H1 (cell line): ENCODE measurements around the gene NFIA. TPM values are rescaled to one million over a fixed set of nuclear protein-coding genes. Genes with fewer than 3 reads are reported as not detected.

Experiments
- CTCF ChIA-PET: fragments of 300-600 bp; sonication (Branson Sonifier 250); formaldehyde crosslinking; loops from one replicate; lab custom pipeline; 2021; ENCODE audit not compliant: partially characterized antibody; lab: Charles Lee
- POLR2A ChIA-PET: fragments of 300-600 bp; sonication (Branson Sonifier 250); formaldehyde crosslinking; loops from one replicate; lab custom pipeline; 2021; ENCODE audit warnings: inconsistent platforms; ENCODE audit not compliant: partially characterized antibody; lab: Charles Lee
- DNase-seq, 2 experiments: peaks; one replicate each; pipeline versions ENCODE4 v3.0.0 to v3.0.0-alpha.2; 2010 to 2022; ENCODE audit warnings: low spot score in 2 of 2, low read depth in 1 of 2, mixed read lengths in 1 of 2
- FAIRE-seq: peaks from 2 replicates; lab custom pipeline; 2011; peaks lifted over from hg19 to GRCh38; lab: Jason Lieb, UNC
- H2AFZ ChIP-seq: 2 replicates; pipeline ENCODE4 v1.8.1; 2012; ENCODE audit warnings: low read length, inconsistent platforms
- H2AK5ac ChIP-seq: 2 replicates; pipeline ENCODE4 v1.6.1; 2013; ENCODE audit warnings: low read depth, low read length
- H2BK120ac ChIP-seq: replicated peaks from 2 replicates; pipeline ENCODE3; 2013; ENCODE audit warnings: low read depth, low read length, inconsistent platforms
- H2BK12ac ChIP-seq: 2 replicates; pipeline ENCODE4 v1.6.1; 2013; ENCODE audit warnings: low read depth, low read length
- H2BK15ac ChIP-seq: 2 replicates; pipeline ENCODE4 v1.6.1; 2013; ENCODE audit warnings: low read length
- H2BK20ac ChIP-seq: 2 replicates; pipeline ENCODE4 v1.6.1; 2013; ENCODE audit warnings: low read length
- H2BK5ac ChIP-seq: 2 replicates; pipeline ENCODE4 v1.6.1; 2013; ENCODE audit warnings: low read depth, low read length
- H3K14ac ChIP-seq: 2 replicates; pipeline ENCODE4 v1.6.1; 2013; ENCODE audit warnings: inconsistent platforms; ENCODE audit not compliant: insufficient read length
- H3K18ac ChIP-seq: 2 replicates; pipeline ENCODE4 v1.6.1; 2013; ENCODE audit warnings: low read length; ENCODE audit errors: extremely low read depth
- H3K23ac ChIP-seq: 2 replicates; pipeline ENCODE4 v1.6.1; 2013; ENCODE audit warnings: inconsistent platforms; ENCODE audit not compliant: insufficient read length
- H3K23me2 ChIP-seq: 2 replicates; pipeline ENCODE4 v1.6.1; 2013; ENCODE audit warnings: low read depth, low read length
- H3K27ac ChIP-seq: 2 replicates; pipeline ENCODE4 v1.6.1; 2011; ENCODE audit warnings: low read depth, low read length, inconsistent platforms
- H3K27me3 ChIP-seq, 4 experiments: replicated peaks in 1 of 4; 1 replicate in 1 of 4; 2 replicates in 3 of 4; pipeline versions ENCODE4 v1.6.1 to v1.8.1; 2011 to 2013; ENCODE audit warnings: low read length in 3 of 4, mild to moderate bottlenecking in 3 of 4, inconsistent platforms in 2 of 4, mixed read lengths in 2 of 4, moderate library complexity in 1 of 4; ENCODE audit not compliant: control insufficient read depth in 3 of 4, insufficient read depth in 3 of 4; ENCODE audit errors: extremely low read depth in 1 of 4
- H3K36me3 ChIP-seq, 4 experiments: 2 replicates each; pipeline versions ENCODE4 v1.6.1 to v1.8.1; 2011 to 2013; ENCODE audit warnings: mild to moderate bottlenecking in 4 of 4, low read length in 3 of 4, moderate library complexity in 2 of 4, control low read depth in 1 of 4, inconsistent platforms in 1 of 4; ENCODE audit not compliant: insufficient read depth in 4 of 4, control insufficient read depth in 2 of 4
- H3K4ac ChIP-seq: replicated peaks from 2 replicates; pipeline ENCODE3; 2013; ENCODE audit warnings: low read length, low read depth, mixed read lengths, inconsistent platforms; ENCODE audit not compliant: insufficient read length
- H3K4me1 ChIP-seq, 4 experiments: replicated peaks in 1 of 4; 1 replicate in 1 of 4; 2 replicates in 3 of 4; pipeline versions ENCODE4 v1.6.1 to v1.8.1; 2011 to 2013; ENCODE audit warnings: low read length in 3 of 4, inconsistent platforms in 2 of 4, mixed read lengths in 1 of 4; ENCODE audit not compliant: insufficient read depth in 4 of 4, control insufficient read depth in 3 of 4
- H3K4me2 ChIP-seq, 2 experiments: 2 replicates each; pipeline versions ENCODE4 v1.6.1 to v1.8.1; 2011 to 2013; ENCODE audit warnings: low read depth in 2 of 2, low read length in 2 of 2, control low read depth in 1 of 2, inconsistent platforms in 1 of 2, mild to moderate bottlenecking in 1 of 2; ENCODE audit not compliant: insufficient read depth in 1 of 2
- H3K4me3 ChIP-seq, 4 experiments: fragments of 200-600, 300-600 bp in 1 of 4; sonication (generic), shearing (Covaris generic), sonication (Bioruptor Twin) in 1 of 4; 2 replicates each; pipeline versions ENCODE4 v1.5.1 to v1.8.1; 2011 to 2016; ENCODE audit warnings: low read length in 4 of 4, low read depth in 3 of 4, control low read depth in 2 of 4, inconsistent platforms in 2 of 4, mild to moderate bottlenecking in 2 of 4, mixed read lengths in 1 of 4, moderate library complexity in 1 of 4; ENCODE audit not compliant: insufficient read depth in 2 of 4; ENCODE audit errors: extremely low read depth in 1 of 4
- H3K56ac ChIP-seq: replicated peaks from 2 replicates; pipeline ENCODE3; 2013; ENCODE audit warnings: low read depth, mild to moderate bottlenecking, mixed read lengths, low read length, inconsistent platforms; ENCODE audit not compliant: insufficient read length
- H3K79me1 ChIP-seq: 2 replicates; pipeline ENCODE4 v1.6.1; 2013; ENCODE audit warnings: low read depth, low read length, control low read depth
- H3K79me2 ChIP-seq, 2 experiments: 2 replicates each; pipeline versions ENCODE4 v1.6.1 to v1.8.1; 2012 to 2013; ENCODE audit warnings: low read length in 2 of 2, mild to moderate bottlenecking in 2 of 2, inconsistent platforms in 1 of 2; ENCODE audit not compliant: insufficient read depth in 2 of 2, control insufficient read depth in 1 of 2
- H3K9ac ChIP-seq, 4 experiments: replicated peaks in 1 of 4; 1 replicate in 1 of 4; 2 replicates in 3 of 4; pipeline versions ENCODE4 v1.6.1 to v1.8.1; 2011 to 2013; ENCODE audit warnings: low read depth in 3 of 4, low read length in 3 of 4, control low read depth in 2 of 4, mild to moderate bottlenecking in 2 of 4, moderate library complexity in 2 of 4, inconsistent platforms in 1 of 4; ENCODE audit errors: extremely low read depth in 1 of 4
- H3K9me3 ChIP-seq, 2 experiments: 2 replicates each; pipeline versions ENCODE4 v1.6.1 to v1.8.1; 2012 to 2013; ENCODE audit warnings: mild to moderate bottlenecking in 2 of 2, moderate library complexity in 2 of 2, control low read depth in 1 of 2, inconsistent platforms in 1 of 2, low read depth in 1 of 2, low read length in 1 of 2, mixed read lengths in 1 of 2; ENCODE audit not compliant: insufficient read depth in 2 of 2
- H4K20me1 ChIP-seq, 2 experiments: replicated peaks in 1 of 2; 2 replicates each; pipeline versions ENCODE3 to v1.8.1; 2011 to 2013; ENCODE audit warnings: inconsistent platforms in 2 of 2, low read length in 2 of 2, mild to moderate bottlenecking in 1 of 2; ENCODE audit not compliant: insufficient read depth in 2 of 2, control insufficient read depth in 1 of 2
- H4K5ac ChIP-seq: 2 replicates; pipeline ENCODE4 v1.6.1; 2013; ENCODE audit warnings: low read length, low read depth, mixed read lengths, inconsistent platforms; ENCODE audit not compliant: insufficient read length
- H4K8ac ChIP-seq: 2 replicates; pipeline ENCODE4 v1.8.0; 2013; ENCODE audit warnings: mild to moderate bottlenecking, moderate library complexity, low read length, inconsistent platforms; ENCODE audit not compliant: insufficient read depth; ENCODE audit errors: extremely low read depth
- H4K91ac ChIP-seq: replicated peaks from 2 replicates; pipeline ENCODE3; 2013; ENCODE audit warnings: low read length, mixed read lengths, inconsistent platforms; ENCODE audit not compliant: insufficient read length
- SP4 ChIP-seq: IDR thresholded peaks from 2 replicates; pipeline ENCODE4 v1.6.1; 2012; ENCODE audit warnings: low read length, inconsistent platforms
- YY1 ChIP-seq: IDR thresholded peaks from 2 replicates; pipeline ENCODE4 v1.6.1; 2011; ENCODE audit warnings: low read depth, mild to moderate bottlenecking, low read length
- WGBS, 2 experiments: shearing (Covaris generic) in 1 of 2; methylation state at CpG; one replicate each; pipeline versions ENCODE4 v1.1.6 to v1.1.7; 2013 to 2015; ENCODE audit warnings: low lambda C conversion rate in 2 of 2, mixed read lengths in 2 of 2, inconsistent platforms in 1 of 2, low coverage in 1 of 2, missing lambda C conversion rate in 1 of 2; ENCODE audit not compliant: insufficient replicate concordance in 2 of 2, insufficient coverage in 1 of 2, insufficient read length in 1 of 2; ENCODE audit errors: extremely low coverage in 1 of 2, missing lambda C conversion rate in 1 of 2; 5-methylcytosine and 5-hydroxymethylcytosine counted together
- polyA plus RNA-seq, 7 experiments: library from polyadenylated mRNA; depleted of rRNA in 3 of 7; stranded (reverse) in 5 of 7; unstranded in 2 of 7; fragments of >200 nt in 5 of 7; fragments of 200-250 nt in 2 of 7; gene quantifications; 1 replicate in 5 of 7; 2 replicates in 1 of 7; 4 replicates in 1 of 7; pipeline versions ENCODE4 v1.2.1 to v1.2.3, GENCODE V29; 2011 to 2013; ENCODE audit warnings: missing spikeins in 2 of 7, mixed read lengths in 2 of 7
- total RNA-seq: library from RNA; stranded (reverse); fragmentation: NEBNext Ultra II Directional; extraction: Animal tissue kit (Norgen Biotek cat#: 25700); gene quantifications from 2 replicates; pipeline ENCODE4 v1.2.1, GENCODE V29; 2021

NFIA gene
- total and polyA plus RNA-seq, 2 of the 8 experiments (the other 6 are each of a cell fraction or from before 2014, with no cell fraction given), result 1.8 to 2.3 TPM

DNA sequence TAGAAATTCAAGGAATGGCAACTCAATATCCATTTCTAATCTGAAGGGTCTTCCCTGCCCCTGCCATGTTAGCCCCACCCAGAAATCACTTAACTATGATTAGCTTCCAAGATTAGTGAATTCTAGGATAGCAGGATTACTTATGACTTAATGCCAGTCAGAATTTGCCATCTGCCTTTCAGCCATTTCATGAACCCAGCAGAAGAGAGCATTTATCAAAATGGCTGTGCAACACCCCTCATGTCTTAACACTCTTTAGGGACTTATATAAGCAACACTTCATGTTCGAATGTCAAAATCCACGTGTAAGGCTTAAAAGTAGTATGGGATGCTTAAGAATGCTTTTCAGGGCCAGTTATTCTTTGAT, 288.5 kb downstream of the NFIA start:
- DNase-seq (no peak), FAIRE-seq (no peak)
- Histone ChIP-seq H4K5ac (no peak overlapping the region), H3K23ac (no peak overlapping the region), H2BK120ac (no peak overlapping the region), H2BK12ac (no peak overlapping the region), H3K23me2 (no peaks in the 10 kb centered on the region; the same call in 1 of the 2 replicates), H2BK15ac (no peak overlapping the region), H3K14ac (no peak overlapping the region), H4K8ac (no peak overlapping the region), H4K20me1 (no peaks in the 10 kb centered on the region), H2AFZ (no peak overlapping the region), H3K4me2 (no peak overlapping the region), H3K4ac (no peak overlapping the region), H2BK5ac (no peak overlapping the region), H3K4me3 (no peak overlapping the region), H3K4me1 (no peaks in the 10 kb centered on the region), H3K9ac (no peak overlapping the region), H4K91ac (no peak overlapping the region), H3K36me3 (no peaks in the 10 kb centered on the region), H3K79me1 (no peaks in the 10 kb centered on the region), H3K56ac (no peak overlapping the region), H2BK20ac (no peak overlapping the region), H2AK5ac (no peak overlapping the region), H3K27me3 (no peaks in the 10 kb centered on the region), H3K79me2 (no peaks in the 10 kb centered on the region), H3K27ac (no peak overlapping the region), H3K18ac (no peak overlapping the region), H3K9me3 (no peaks in the 10 kb centered on the region)
- TF ChIP-seq SP4 (no peak), YY1 (peak; percentile 68; the same call in 1 of the 2 replicates)
- WGBS, 2 experiments, result 98% methylated on average over 2 of the region's 2 CpGs; no CpG with 5 or more reads in 1 of the 2 experiments
- ChIA-PET POLR2A (no interaction called here), CTCF (no interaction called here)
